ENCODE measurements around the gene UQCRC2.

DNA sequence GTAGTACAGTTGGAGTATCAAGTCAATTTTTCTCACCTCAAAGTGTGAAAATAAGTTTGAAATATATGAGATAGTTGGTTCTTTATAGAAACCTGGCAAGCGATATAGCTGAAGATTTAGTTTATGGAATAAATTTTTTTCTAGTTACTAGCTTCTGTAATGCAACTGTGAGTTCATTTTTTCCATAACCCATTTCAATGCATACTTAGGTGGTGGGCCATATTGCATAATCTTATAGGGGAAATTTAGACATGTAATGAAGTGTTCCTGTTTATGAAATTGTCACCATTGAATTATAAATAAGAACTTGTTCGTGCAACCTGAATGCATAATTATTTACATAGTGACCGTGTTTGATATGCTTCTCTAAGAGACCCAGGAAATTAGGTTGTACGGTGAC is 63.8 kb downstream of the UQCRC2 start:
- TF ChIP-seq, protein P1, sequence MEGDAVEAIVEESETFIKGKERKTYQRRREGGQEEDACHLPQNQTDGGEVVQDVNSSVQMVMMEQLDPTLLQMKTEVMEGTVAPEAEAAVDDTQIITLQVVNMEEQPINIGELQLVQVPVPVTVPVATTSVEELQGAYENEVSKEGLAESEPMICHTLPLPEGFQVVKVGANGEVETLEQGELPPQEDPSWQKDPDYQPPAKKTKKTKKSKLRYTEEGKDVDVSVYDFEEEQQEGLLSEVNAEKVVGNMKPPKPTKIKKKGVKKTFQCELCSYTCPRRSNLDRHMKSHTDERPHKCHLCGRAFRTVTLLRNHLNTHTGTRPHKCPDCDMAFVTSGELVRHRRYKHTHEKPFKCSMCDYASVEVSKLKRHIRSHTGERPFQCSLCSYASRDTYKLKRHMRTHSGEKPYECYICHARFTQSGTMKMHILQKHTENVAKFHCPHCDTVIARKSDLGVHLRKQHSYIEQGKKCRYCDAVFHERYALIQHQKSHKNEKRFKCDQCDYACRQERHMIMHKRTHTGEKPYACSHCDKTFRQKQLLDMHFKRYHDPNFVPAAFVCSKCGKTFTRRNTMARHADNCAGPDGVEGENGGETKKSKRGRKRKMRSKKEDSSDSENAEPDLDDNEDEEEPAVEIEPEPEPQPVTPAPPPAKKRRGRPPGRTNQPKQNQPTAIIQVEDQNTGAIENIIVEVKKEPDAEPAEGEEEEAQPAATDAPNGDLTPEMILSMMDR (IDR thresholded peaks at IDR 0.05; ENCODE audit: low read depth, low read length) = no peak
- no peak for TF ChIP-seq EZH2phosphoT487 (IDR thresholded peaks at IDR 0.05; ENCODE audit: low read depth)

All from OCI-LY3 (cell line).